22Rv1 (cell line): ENCODE results near the gene PADI4.

Experiments
- CTCF ChIP-seq: fragments of 450-650 bp; IDR thresholded peaks from 2 replicates; pipeline ENCODE4 v1.5.1; 2017; ENCODE audit warnings: mild to moderate bottlenecking
- ZFX ChIP-seq: fragments of 450-650 bp; IDR thresholded peaks from 2 replicates; pipeline ENCODE4 v1.6.1; 2017; ENCODE audit warnings: antibody characterized with exemption, borderline replicate concordance

GRCh38 chr1:17365293-17365692, 57.3 kb downstream of the PADI4 start:
- TF ChIP-seq CTCF, result no peak
- no peak for TF ChIP-seq ZFX
